Measurements from ENCODE around the gene TMPRSS11B.

TMPRSS11B gene

GRCh38 chr4:68257719-68258118 lies 12.2 kb upstream of the TMPRSS11B start:
- no peaks in the 10 kb centered on the region for H3K9me3 ChIP-seq (ENCODE audit: control insufficient read depth, low read length)
- H3K79me2 ChIP-seq = no peaks in the 10 kb centered on the region
- H3K4me2 ChIP-seq (ENCODE audit: low read length) = no peak overlapping the region
- H3K9ac ChIP-seq = no peak overlapping the region
- no peak overlapping the region for H3K27ac ChIP-seq
- H3K4me3 ChIP-seq (ENCODE audit: low read depth, low read length) = no peak overlapping the region
- H3K27me3 ChIP-seq (ENCODE audit: control insufficient read depth, insufficient read depth, low read length) = no peaks in the 10 kb centered on the region
- TF ChIP-seq CTCF (IDR thresholded peaks at IDR 0.05) = no peak
- H2AFZ ChIP-seq = no peak overlapping the region
- H3K36me3 ChIP-seq (ENCODE audit: control insufficient read depth, insufficient read depth, low read length) = no peaks in the 10 kb centered on the region
- no peaks in the 10 kb centered on the region for H3K4me1 ChIP-seq

GRCh38 chr4:68256284-68256683 lies 10.8 kb upstream of the TMPRSS11B start:
- H3K79me2 ChIP-seq = no peaks in the 10 kb centered on the region
- H3K4me3 ChIP-seq (ENCODE audit: low read depth, low read length) = no peak overlapping the region
- H2AFZ ChIP-seq = no peak overlapping the region
- no peaks in the 10 kb centered on the region for H3K36me3 ChIP-seq (ENCODE audit: control insufficient read depth, insufficient read depth, low read length)
- H3K9ac ChIP-seq = no peak overlapping the region
- H3K4me2 ChIP-seq (ENCODE audit: low read length) = no peak overlapping the region
- no peak overlapping the region for H3K27ac ChIP-seq
- H3K9me3 ChIP-seq (ENCODE audit: control insufficient read depth, low read length) = no peaks in the 10 kb centered on the region
- no peaks in the 10 kb centered on the region for H3K27me3 ChIP-seq (ENCODE audit: control insufficient read depth, insufficient read depth, low read length)
- no peak for TF ChIP-seq CTCF (IDR thresholded peaks at IDR 0.05)
- no peaks in the 10 kb centered on the region for H3K4me1 ChIP-seq

GRCh38 chr4:68250151-68250930 lies 4.8 kb upstream of the TMPRSS11B start:
- no peak for TF ChIP-seq CTCF (IDR thresholded peaks at IDR 0.05)
- Histone ChIP-seq H3K79me2 (no peaks in the 10 kb centered on the region), H3K27me3 (ENCODE audit: control insufficient read depth, insufficient read depth, low read length) (no peaks in the 10 kb centered on the region), H3K36me3 (ENCODE audit: control insufficient read depth, insufficient read depth, low read length) (no peaks in the 10 kb centered on the region), H3K4me3 (ENCODE audit: low read depth, low read length) (no peak overlapping the region), H3K4me2 (ENCODE audit: low read length) (no peak overlapping the region), H2AFZ (no peak overlapping the region), H3K9ac (no peak overlapping the region), H3K4me1 (no peaks in the 10 kb centered on the region), H3K27ac (no peak overlapping the region), H3K9me3 (ENCODE audit: control insufficient read depth, low read length) (no peaks in the 10 kb centered on the region)

- no peak overlapping the region for H3K4me2 ChIP-seq (ENCODE audit: low read length)
- H3K27ac ChIP-seq = no peak overlapping the region
- no peak overlapping the region for H3K4me3 ChIP-seq (ENCODE audit: low read depth, low read length)
- no peak for TF ChIP-seq CTCF (IDR thresholded peaks at IDR 0.05)
- no peaks in the 10 kb centered on the region for H3K27me3 ChIP-seq (ENCODE audit: control insufficient read depth, insufficient read depth, low read length)
- no peaks in the 10 kb centered on the region for H3K4me1 ChIP-seq
- H3K36me3 ChIP-seq (ENCODE audit: control insufficient read depth, insufficient read depth, low read length) = no peaks in the 10 kb centered on the region
- H3K9ac ChIP-seq = no peak overlapping the region
- no peaks in the 10 kb centered on the region for H3K79me2 ChIP-seq
- H3K9me3 ChIP-seq (ENCODE audit: control insufficient read depth, low read length) = no peaks in the 10 kb centered on the region
- H2AFZ ChIP-seq = no peak overlapping the region
These were observed 3.9 kb upstream of the TMPRSS11B start for GRCh38 chr4:68249434-68249833.

GRCh38 chr4:68240620-68241019 lies 4.9 kb downstream of the TMPRSS11B start:
- no peaks in the 10 kb centered on the region for H3K9me3 ChIP-seq (ENCODE audit: control insufficient read depth, low read length)
- H3K79me2 ChIP-seq = no peaks in the 10 kb centered on the region
- H3K27me3 ChIP-seq (ENCODE audit: control insufficient read depth, insufficient read depth, low read length) = no peaks in the 10 kb centered on the region
- H3K9ac ChIP-seq = no peak overlapping the region
- no peak overlapping the region for H2AFZ ChIP-seq
- no peak overlapping the region for H3K4me3 ChIP-seq (ENCODE audit: low read depth, low read length)
- H3K27ac ChIP-seq = no peak overlapping the region
- no peaks in the 10 kb centered on the region for H3K4me1 ChIP-seq
- no peak overlapping the region for H3K4me2 ChIP-seq (ENCODE audit: low read length)
- H3K36me3 ChIP-seq (ENCODE audit: control insufficient read depth, insufficient read depth, low read length) = no peaks in the 10 kb centered on the region
- TF ChIP-seq CTCF (IDR thresholded peaks at IDR 0.05) = no peak
